Activated CD8-positive, alpha-beta memory T cell treated with anti-CD3 and anti-CD28 coated beads for 4 hours (primary cell): ENCODE results near the gene FUS.

Experiments used
- DNase-seq, 2 donors: peaks; one replicate each; pipeline ENCODE4 v3.0.0-alpha.2; 2020; ENCODE audit warnings: low read depth in 2 of 2

Gene FUS

GRCh38 chr16:31202414-31203375, 22.8 kb downstream of the FUS start, which contains the start of gene PYCARD:
Gene PYCARD, minus strand, starts transcription at chr16:31202760. Its CDS starts 70 bp downstream, at chr16:31202690.
- DNase-seq, result no peak

DNA sequence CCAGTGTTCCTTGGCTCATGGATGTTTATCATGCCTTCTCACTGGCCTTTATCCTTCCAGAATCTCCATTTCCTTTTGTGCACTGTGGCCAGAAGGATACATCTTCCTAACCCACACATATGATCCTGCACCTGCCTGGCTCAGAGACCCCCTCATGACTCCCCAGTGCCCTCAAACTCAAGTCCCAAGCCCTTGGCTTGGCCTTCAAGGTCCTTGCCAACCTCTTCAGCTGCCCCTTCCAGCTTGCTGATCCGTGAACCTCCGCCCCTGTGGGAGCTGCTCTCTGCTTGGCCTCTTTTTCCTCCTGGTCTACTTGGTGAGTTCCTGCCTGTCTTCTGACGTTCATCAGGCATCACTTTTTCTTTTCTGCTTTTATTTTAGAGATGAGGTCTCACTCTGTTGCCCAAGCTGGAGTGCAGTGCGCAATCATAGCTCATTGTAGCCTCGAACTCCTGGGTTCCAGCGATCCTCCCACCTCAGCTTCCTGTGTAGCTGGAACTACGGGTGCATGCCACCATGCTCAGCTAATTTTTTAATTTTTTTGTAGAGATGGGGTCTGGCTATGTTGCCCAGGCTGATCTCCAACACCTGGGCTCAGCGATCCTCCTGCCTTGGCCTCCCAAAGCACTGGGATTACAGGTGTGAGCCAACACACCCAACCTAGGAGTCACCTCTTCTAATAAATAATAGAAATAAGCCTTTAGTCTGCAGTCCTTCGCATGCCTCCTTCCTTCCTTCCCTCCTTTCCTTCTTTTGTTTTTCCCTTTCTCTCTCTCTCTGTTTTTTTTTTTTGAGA, 25.1 kb downstream of the FUS start:
- no peak for DNase-seq

- DNase-seq, result no peak
Measured at GRCh38 chr16:31206776-31207175, 26.8 kb downstream of the FUS start.

DNA sequence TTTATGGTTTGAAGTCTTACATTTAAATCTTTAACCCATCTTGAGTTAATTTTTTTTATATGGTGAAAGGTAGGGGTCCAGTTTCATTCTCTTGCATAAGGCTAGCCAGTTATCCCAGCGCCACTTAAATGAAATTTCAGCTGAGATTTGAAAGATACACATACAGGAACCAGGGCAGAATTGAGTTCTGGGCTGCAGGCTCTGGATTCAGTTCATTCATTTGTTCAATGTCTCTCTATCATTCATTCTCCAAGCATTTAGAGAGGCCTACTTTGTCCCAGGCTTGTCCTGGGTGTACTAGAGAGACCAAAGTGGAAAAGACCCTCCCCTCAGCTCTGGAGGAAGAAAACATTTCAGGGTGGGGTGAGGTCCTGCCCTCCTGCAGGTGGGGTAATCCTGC, 33.4 kb downstream of the FUS start:
- DNase-seq, result no peak

DNA sequence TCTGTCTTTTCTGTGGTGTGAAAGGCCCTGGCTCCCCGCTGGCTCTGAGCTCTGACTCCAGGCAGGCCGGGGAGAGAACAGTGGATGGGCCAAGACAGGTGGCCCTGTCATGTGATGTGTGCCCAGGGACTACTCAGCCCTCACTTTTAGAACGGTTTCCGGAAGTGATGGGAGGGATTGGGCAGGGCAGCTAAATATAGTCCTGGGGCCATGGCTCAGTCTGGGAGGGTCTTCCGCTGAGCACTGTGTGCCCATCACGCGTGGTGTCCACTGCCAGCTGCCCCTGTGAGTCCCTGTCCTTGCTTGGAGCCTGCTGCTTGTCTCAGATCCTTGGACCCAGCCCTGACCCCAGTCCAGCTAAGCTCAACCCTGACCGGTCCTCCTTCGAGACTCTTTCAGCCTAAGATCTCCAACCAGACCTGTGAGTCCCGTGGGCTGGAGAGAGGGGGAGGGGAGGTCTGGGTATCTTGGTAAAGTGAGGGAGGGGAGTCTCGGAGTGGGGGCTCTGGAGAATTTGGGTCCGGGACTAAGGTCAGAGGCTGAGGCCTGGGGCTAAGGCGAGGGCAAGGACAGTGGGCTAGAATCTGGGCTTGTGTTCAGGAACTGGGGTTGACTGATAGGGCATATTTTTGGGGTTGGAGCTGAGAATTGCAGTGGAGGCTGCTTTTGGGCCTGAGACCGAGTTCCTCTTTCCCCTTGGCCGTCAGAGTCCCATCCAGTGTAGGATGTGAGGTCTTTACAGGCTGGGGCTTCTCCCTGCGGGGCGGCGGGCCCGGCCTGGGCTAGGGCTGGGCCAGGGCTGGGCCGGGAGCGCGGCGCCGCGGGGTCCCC, 34.2 kb downstream of the FUS start, which contains the start of gene TRIM72:
TSS of gene TRIM72 (plus strand) at position 243 of the 831 bp plus-strand sequence. CDS start 620 bp downstream, outside the sequence.
- no peak for DNase-seq

GRCh38 chr16:31214708-31215286, 34.9 kb downstream of the FUS start:
- DNase-seq, result no peak

DNA sequence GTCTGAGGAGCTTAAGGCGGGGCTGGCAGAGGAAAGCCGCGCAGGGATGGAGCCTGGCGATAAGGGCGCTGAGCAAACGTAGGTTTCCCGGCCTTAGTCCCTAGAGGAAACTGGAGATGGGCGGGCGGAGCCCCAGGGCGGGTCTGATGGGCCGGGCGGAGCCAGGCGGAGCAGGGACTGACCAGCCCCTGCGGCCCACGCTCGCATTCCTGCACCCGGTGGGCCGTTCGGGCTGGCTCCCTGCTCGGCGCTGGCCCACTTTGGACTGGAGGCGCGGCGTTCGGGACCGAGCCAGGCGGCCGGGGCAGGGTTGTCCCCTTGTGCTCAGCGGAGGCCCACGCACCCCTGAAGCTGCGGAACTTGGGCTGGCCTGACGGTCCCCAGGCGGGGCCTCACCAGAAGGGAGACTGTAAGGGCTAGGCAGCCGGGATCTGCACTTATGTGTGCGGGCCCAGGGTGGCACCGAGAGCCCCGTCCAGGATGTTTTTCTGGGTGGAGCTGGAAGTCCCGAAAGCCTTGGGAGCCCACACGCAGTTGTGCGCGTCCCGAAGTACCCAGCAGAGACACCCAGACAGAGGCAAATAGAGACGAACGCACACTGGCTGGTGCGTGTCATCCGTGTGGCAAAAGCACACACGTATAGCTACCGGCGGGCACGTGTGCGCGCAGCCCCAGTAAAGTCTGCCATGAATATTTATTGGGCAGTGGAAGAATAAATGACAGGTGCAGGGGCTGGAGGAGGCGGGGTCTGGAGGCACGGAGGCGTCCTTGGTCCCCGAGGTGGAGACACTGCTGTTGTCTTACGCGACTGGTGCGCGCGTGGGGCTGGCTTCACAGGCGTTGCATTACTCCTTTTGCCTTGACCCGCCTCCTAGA, 35.6 kb downstream of the FUS start:
- no peak for DNase-seq

- no peak for DNase-seq
Measured at GRCh38 chr16:31216422-31217135, 36.6 kb downstream of the FUS start, which contains the start of gene PYDC1. Gene PYDC1, minus strand, starts transcription at chr16:31217135. Its CDS starts 107 bp downstream, at chr16:31217028.

GRCh38 chr16:31217136-31217530, 37.2 kb downstream of the FUS start:
- no peak for DNase-seq

GRCh38 chr16:31219154-31219741, 39.3 kb downstream of the FUS start:
- no peak for DNase-seq

- DNase-seq, result no peak
Measured at GRCh38 chr16:31221357-31222160, 41.6 kb downstream of the FUS start.

DNA sequence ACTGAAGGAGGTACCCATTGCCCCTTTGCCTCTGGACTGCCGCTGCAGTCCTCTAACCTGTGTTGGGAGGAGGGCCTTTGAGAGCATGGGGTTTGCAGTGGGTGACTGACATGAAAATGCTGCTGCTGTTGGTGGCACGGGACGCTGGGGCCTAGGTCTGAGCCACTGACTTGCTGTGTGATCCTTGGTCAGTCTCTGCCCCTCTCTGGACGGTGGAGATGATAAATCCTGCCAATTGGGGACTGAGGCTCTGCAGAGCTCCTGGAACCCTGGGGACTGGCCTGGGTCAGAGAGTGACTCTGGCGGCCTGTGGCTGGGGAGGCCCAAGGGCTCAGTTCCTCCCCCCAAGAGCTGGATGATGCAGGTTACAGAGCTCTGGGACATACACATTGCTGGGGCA, 43.1 kb downstream of the FUS start:
- DNase-seq, result no peak

DNA sequence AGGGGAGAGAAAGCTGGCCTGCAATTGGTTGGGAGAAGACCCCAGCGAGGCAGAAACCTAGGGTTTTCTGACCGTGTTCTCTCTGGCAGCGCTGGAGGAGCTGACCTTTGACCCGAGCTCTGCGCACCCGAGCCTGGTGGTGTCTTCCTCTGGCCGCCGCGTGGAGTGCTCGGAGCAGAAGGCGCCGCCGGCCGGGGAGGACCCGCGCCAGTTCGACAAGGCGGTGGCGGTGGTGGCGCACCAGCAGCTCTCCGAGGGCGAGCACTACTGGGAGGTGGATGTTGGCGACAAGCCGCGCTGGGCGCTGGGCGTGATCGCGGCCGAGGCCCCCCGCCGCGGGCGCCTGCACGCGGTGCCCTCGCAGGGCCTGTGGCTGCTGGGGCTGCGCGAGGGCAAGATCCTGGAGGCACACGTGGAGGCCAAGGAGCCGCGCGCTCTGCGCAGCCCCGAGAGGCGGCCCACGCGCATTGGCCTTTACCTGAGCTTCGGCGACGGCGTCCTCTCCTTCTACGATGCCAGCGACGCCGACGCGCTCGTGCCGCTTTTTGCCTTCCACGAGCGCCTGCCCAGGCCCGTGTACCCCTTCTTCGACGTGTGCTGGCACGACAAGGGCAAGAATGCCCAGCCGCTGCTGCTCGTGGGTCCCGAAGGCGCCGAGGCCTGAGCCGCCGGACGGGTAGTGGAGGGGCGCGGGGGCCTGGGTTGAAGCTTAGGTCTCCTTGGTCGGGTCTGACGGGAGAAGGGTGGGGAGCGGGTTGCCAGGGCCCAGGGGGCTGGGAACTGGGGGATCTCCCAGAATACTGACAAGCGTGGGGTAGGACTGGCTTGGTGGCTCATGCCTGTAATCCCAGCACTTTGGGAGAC, 44.4 kb downstream of the FUS start:
- DNase-seq, result no peak

- DNase-seq, result no peak
Measured at GRCh38 chr16:31225193-31225592, 45.3 kb downstream of the FUS start.

DNA sequence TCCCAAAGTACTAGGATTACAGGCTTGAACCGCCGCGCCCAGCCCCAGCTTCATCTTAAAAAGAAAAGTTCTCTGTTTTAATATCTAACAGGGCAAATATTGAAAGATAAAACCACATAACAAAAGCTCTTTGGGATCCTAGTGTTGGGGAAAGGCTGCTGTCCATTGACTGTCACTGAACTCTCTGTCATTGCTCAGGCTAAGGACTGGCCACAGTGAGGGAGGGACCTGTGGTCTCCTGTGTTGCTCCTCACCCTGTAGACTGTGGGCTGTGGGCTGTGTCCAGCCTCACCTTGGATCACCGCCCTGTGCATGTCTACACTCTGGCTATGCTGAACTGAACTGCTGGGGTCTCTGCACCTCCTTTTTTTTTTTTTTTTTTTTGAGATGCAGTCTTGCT, 48.3 kb downstream of the FUS start:
- no peak for DNase-seq

- no peak for DNase-seq
Measured at GRCh38 chr16:31229501-31229900, 49.6 kb downstream of the FUS start.

GRCh38 chr16:31238041-31238440, 58.1 kb downstream of the FUS start:
- DNase-seq, result no peak
